ENCODE measurements around the gene OSGEP. TPM values are rescaled to one million over a fixed set of nuclear protein-coding genes. Genes with fewer than 3 reads are reported as not detected.

Gene OSGEP
- total RNA-seq, 1 donor from 2014 or later = 35.7 TPM

DNA sequence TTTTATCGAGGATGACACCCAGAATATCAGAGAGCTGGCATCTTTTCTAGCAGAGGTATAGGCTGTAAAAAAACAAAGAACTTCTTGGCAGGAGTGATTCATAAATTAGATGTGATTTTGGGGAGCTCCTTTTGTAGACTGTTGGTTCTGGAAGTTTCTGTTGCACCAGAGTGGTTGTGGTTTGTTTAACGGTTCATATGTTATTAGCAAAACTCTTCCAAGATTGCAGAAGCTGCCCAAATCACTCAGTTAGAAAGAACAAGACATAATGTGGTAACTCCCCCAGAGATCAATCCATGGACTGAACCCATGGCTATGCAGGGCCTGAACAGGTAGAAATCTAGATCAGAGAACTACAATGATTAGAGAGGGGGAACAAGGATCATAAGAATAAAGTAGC is 44.0 kb upstream of the OSGEP start:
- Mint-ChIP-seq H3K27me3 (ENCODE audit: unreplicated experiment) (peaks cover 26% of the 10 kb centered on the region), H3K27ac (ENCODE audit: unreplicated experiment) (no peak overlapping the region)

DNA sequence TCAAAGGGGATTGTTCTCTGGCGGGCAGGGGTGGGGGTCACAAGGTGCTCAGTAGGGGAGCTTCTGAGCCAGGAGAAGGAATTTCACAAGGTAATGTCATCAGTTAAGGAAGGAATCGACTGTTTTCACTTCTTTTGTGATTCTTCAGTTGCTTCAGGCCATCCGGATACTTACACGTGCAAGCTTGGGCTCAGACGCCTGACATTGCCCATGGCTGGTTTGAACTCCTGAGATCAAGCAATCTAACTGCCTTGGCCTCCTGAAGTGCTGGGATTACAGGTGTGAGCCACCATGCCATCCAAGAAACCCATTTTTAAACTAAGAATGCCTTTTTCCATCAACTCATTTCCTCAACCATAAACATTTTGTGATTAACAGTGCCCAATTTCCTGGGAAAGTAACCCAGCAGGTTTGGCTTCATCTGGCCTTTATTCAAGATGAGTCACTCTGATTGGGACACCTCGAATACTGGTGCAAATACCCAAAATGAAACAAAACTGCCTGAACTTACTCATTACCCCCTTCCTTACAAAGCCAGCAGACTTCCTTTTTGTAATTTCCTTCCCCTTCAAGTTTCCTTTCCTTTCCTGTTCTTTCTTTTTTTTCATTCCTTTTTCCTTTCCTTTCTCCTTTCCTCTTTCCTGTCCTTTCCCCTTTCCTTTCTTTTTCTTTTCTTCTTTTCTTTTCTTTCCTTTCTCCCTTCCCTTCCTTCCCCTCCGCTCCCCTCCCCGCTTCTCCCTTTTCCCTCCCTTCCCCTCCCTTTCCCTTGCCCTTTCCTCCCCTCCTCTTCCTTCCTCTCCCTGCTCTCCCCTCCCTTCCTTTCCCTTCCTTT is 40.5 kb upstream of the OSGEP start:
- TF ChIP-seq, protein P1, sequence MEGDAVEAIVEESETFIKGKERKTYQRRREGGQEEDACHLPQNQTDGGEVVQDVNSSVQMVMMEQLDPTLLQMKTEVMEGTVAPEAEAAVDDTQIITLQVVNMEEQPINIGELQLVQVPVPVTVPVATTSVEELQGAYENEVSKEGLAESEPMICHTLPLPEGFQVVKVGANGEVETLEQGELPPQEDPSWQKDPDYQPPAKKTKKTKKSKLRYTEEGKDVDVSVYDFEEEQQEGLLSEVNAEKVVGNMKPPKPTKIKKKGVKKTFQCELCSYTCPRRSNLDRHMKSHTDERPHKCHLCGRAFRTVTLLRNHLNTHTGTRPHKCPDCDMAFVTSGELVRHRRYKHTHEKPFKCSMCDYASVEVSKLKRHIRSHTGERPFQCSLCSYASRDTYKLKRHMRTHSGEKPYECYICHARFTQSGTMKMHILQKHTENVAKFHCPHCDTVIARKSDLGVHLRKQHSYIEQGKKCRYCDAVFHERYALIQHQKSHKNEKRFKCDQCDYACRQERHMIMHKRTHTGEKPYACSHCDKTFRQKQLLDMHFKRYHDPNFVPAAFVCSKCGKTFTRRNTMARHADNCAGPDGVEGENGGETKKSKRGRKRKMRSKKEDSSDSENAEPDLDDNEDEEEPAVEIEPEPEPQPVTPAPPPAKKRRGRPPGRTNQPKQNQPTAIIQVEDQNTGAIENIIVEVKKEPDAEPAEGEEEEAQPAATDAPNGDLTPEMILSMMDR (IDR thresholded peaks at IDR 0.05) = no peak
- Mint-ChIP-seq H3K36me3 (ENCODE audit: unreplicated experiment) (no peaks in the 10 kb centered on the region), H3K27me3 (ENCODE audit: unreplicated experiment) (peaks cover 37% of the 10 kb centered on the region), H3K4me3 (ENCODE audit: unreplicated experiment) (no peak overlapping the region), H3K9me3 (ENCODE audit: unreplicated experiment) (no peaks in the 10 kb centered on the region), H3K27ac (ENCODE audit: unreplicated experiment) (no peak overlapping the region), H3K4me1 (ENCODE audit: unreplicated experiment) (peaks cover 4% of the 10 kb centered on the region)
- no peak for DNase-seq (ENCODE audit: extremely low spot score, unreplicated experiment)

More for the DNA sequence above, 44.0 kb upstream of the OSGEP start:
- peaks cover 4% of the 10 kb centered on the region for H3K4me1 Mint-ChIP-seq (ENCODE audit: unreplicated experiment)
- H3K4me3 Mint-ChIP-seq (ENCODE audit: unreplicated experiment) = no peak overlapping the region
- no peaks in the 10 kb centered on the region for H3K9me3 Mint-ChIP-seq (ENCODE audit: unreplicated experiment)
- TF ChIP-seq, protein P1 (IDR thresholded peaks at IDR 0.05) = no peak
- DNase-seq (ENCODE audit: extremely low spot score, unreplicated experiment) = no peak
- H3K36me3 Mint-ChIP-seq (ENCODE audit: unreplicated experiment) = no peaks in the 10 kb centered on the region

DNA sequence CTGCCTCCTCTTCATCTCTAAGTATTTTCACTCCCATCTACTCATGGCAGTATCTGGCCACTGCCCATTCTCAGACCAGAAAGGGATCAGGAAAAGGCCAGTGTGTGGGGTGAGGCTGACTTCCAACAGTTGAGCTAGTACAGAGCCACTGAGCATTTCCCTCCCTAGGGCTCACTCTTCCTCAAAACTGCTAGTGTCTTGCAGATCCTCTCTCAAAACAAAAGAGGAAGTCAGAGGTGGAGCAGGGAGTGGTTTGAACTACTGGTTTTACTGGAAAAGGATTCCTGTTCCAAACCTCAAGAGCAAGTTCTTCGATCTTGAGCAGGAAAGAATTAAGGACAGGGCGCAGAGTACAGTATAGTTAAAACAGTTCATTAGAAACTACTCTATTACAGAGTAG is 39.0 kb upstream of the OSGEP start:
- Mint-ChIP-seq H3K27me3 (ENCODE audit: unreplicated experiment) (peaks cover 37% of the 10 kb centered on the region), H3K9me3 (ENCODE audit: unreplicated experiment) (no peaks in the 10 kb centered on the region), H3K4me3 (ENCODE audit: unreplicated experiment) (no peak overlapping the region), H3K4me1 (ENCODE audit: unreplicated experiment) (peaks cover 4% of the 10 kb centered on the region), H3K36me3 (ENCODE audit: unreplicated experiment) (no peaks in the 10 kb centered on the region), H3K27ac (ENCODE audit: unreplicated experiment) (no peak overlapping the region)
- TF ChIP-seq, protein P1 (IDR thresholded peaks at IDR 0.05) = no peak
- DNase-seq (ENCODE audit: extremely low spot score, unreplicated experiment) = no peak

DNA sequence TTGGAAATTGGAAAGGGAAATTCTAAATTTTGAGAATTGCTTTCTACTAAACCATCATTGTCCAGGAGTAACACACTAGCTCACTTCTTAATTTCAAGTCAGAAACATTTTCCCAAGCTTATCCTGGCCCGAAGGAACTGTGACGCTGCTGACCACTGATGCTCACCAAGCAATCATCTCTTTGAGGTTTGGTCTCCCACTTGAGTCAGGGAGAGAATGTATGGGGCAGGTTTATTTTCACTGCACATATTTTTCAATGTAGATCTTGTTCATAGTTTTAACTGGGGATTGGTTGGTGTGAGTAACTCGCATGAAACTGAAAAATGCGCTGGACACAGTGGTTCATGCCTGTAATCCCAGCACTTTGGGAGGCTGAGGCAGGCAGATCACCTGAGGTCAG is 37.9 kb upstream of the OSGEP start:
- Mint-ChIP-seq H3K27ac (ENCODE audit: unreplicated experiment) (no peak overlapping the region), H3K9me3 (ENCODE audit: unreplicated experiment) (no peaks in the 10 kb centered on the region), H3K4me1 (ENCODE audit: unreplicated experiment) (peaks cover 4% of the 10 kb centered on the region), H3K4me3 (ENCODE audit: unreplicated experiment) (no peak overlapping the region), H3K36me3 (ENCODE audit: unreplicated experiment) (no peaks in the 10 kb centered on the region), H3K27me3 (ENCODE audit: unreplicated experiment) (peaks cover 42% of the 10 kb centered on the region)
- TF ChIP-seq, protein P1 (IDR thresholded peaks at IDR 0.05) = no peak
- DNase-seq (ENCODE audit: extremely low spot score, unreplicated experiment) = no peak

DNA sequence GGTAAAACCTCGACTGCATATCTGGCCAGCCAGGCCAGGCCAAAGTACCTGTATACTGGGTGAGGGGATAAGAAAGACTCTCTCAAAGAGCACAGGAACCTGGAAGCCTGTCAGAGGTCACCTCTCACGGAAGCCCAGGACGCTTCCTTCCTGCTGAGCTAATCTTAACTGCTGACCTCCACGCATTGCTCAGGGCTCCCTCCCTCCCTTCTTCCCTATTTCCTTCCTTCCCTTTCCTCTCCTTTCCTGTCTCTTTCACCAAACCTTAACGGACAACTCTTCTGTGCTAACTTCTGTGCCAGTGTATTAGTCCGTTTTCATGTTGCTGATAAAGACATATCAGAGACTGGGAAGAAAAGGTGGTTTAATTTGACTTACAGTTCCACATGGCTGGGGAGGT is 36.0 kb upstream of the OSGEP start:
- H3K27ac Mint-ChIP-seq (ENCODE audit: unreplicated experiment) = no peak overlapping the region
- H3K4me3 Mint-ChIP-seq (ENCODE audit: unreplicated experiment) = no peak overlapping the region
- TF ChIP-seq, protein P1 (IDR thresholded peaks at IDR 0.05) = no peak

More for the DNA sequence above, 36.0 kb upstream of the OSGEP start:
- DNase-seq (ENCODE audit: extremely low spot score, unreplicated experiment) = no peak
- H3K4me1 Mint-ChIP-seq (ENCODE audit: unreplicated experiment) = peaks cover 4% of the 10 kb centered on the region
- H3K36me3 Mint-ChIP-seq (ENCODE audit: unreplicated experiment) = no peaks in the 10 kb centered on the region
- peaks cover 44% of the 10 kb centered on the region for H3K27me3 Mint-ChIP-seq (ENCODE audit: unreplicated experiment)
- no peaks in the 10 kb centered on the region for H3K9me3 Mint-ChIP-seq (ENCODE audit: unreplicated experiment)
